ENCODE results near the gene AAR2. TPM values are rescaled to one million over a fixed set of nuclear protein-coding genes. Genes with fewer than 3 reads are reported as not detected.

Gene AAR2
- total RNA-seq, 1 donor from 2014 or later: 20.3 TPM

GRCh38 chr20:36271639-36272546, 35.6 kb downstream of the AAR2 start:
- Mint-ChIP-seq H3K36me3 (ENCODE audit: low read depth, unreplicated experiment) (no peaks in the 10 kb centered on the region), H3K9me3 (ENCODE audit: unreplicated experiment) (no peaks in the 10 kb centered on the region), H3K27me3 (ENCODE audit: unreplicated experiment) (peaks cover 4% of the 10 kb centered on the region), H3K27ac (ENCODE audit: unreplicated experiment) (peak overlapping the region; percentile 91), H3K4me3 (ENCODE audit: unreplicated experiment) (peak overlapping the region; percentile 71), H3K4me1 (ENCODE audit: unreplicated experiment) (peaks cover 21% of the 10 kb centered on the region)
- no peak for TF ChIP-seq CTCF (IDR thresholded peaks at IDR 0.05; ENCODE audit: unreplicated experiment)
- no peak for DNase-seq (ENCODE audit: low spot score)

GRCh38 chr20:36272547-36273220, 36.4 kb downstream of the AAR2 start:
- DNase-seq (ENCODE audit: low spot score): no peak
- Mint-ChIP-seq H3K9me3 (ENCODE audit: unreplicated experiment) (no peaks in the 10 kb centered on the region), H3K4me1 (ENCODE audit: unreplicated experiment) (peaks cover 21% of the 10 kb centered on the region), H3K27me3 (ENCODE audit: unreplicated experiment) (peaks cover 4% of the 10 kb centered on the region), H3K4me3 (ENCODE audit: unreplicated experiment) (no peak overlapping the region), H3K36me3 (ENCODE audit: low read depth, unreplicated experiment) (no peaks in the 10 kb centered on the region), H3K27ac (ENCODE audit: unreplicated experiment) (no peak overlapping the region)
- no peak for TF ChIP-seq CTCF (IDR thresholded peaks at IDR 0.05; ENCODE audit: unreplicated experiment)

GRCh38 chr20:36273414-36274180, 37.3 kb downstream of the AAR2 start:
- Mint-ChIP-seq H3K27me3 (ENCODE audit: unreplicated experiment) (peaks cover 4% of the 10 kb centered on the region), H3K9me3 (ENCODE audit: unreplicated experiment) (no peaks in the 10 kb centered on the region), H3K4me3 (ENCODE audit: unreplicated experiment) (no peak overlapping the region), H3K36me3 (ENCODE audit: low read depth, unreplicated experiment) (no peaks in the 10 kb centered on the region), H3K27ac (ENCODE audit: unreplicated experiment) (peak overlapping the region; percentile 18), H3K4me1 (ENCODE audit: unreplicated experiment) (peaks cover 20% of the 10 kb centered on the region)
- no peak for DNase-seq (ENCODE audit: low spot score)
- no peak for TF ChIP-seq CTCF (IDR thresholded peaks at IDR 0.05; ENCODE audit: unreplicated experiment)

GRCh38 chr20:36274181-36274841, 38.0 kb downstream of the AAR2 start:
- Mint-ChIP-seq H3K27ac (ENCODE audit: unreplicated experiment) (no peak overlapping the region), H3K27me3 (ENCODE audit: unreplicated experiment) (peaks cover 4% of the 10 kb centered on the region), H3K4me3 (ENCODE audit: unreplicated experiment) (no peak overlapping the region), H3K9me3 (ENCODE audit: unreplicated experiment) (no peaks in the 10 kb centered on the region), H3K4me1 (ENCODE audit: unreplicated experiment) (peaks cover 17% of the 10 kb centered on the region), H3K36me3 (ENCODE audit: low read depth, unreplicated experiment) (no peaks in the 10 kb centered on the region)
- TF ChIP-seq CTCF (IDR thresholded peaks at IDR 0.05; ENCODE audit: unreplicated experiment): no peak
- DNase-seq (ENCODE audit: low spot score): no peak
